SKM-1 treated with dmso at 0.1 percent for 144 hours (cell line): ENCODE data around the gene AARS2.

Experiments used
- DNase-seq: peaks from one replicate; lab custom pipeline; 2025; ENCODE audit not compliant: unreplicated experiment; lab: John Stamatoyannopoulos, UW

AARS2 gene

DNA sequence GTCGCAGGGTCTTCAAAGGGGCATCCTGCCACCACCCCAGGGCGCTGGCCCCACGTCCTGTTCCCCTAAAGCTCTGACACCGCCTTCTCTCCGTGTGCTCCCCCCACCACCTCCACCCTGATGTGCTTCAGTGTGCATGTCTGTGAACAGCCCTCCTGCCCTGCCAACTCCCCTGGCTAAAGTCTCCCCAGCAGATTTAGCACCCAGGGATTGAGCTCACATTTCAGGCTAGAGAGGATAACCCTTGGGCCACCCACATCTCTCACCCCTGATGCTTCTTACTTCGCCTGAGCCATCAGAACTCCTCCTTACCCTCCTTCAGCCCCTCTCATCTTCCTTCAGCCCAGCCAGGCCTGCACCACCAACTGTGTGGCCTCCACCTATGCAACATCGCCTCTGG lies 35.4 kb downstream of the AARS2 start:
- no peak for DNase-seq

DNA sequence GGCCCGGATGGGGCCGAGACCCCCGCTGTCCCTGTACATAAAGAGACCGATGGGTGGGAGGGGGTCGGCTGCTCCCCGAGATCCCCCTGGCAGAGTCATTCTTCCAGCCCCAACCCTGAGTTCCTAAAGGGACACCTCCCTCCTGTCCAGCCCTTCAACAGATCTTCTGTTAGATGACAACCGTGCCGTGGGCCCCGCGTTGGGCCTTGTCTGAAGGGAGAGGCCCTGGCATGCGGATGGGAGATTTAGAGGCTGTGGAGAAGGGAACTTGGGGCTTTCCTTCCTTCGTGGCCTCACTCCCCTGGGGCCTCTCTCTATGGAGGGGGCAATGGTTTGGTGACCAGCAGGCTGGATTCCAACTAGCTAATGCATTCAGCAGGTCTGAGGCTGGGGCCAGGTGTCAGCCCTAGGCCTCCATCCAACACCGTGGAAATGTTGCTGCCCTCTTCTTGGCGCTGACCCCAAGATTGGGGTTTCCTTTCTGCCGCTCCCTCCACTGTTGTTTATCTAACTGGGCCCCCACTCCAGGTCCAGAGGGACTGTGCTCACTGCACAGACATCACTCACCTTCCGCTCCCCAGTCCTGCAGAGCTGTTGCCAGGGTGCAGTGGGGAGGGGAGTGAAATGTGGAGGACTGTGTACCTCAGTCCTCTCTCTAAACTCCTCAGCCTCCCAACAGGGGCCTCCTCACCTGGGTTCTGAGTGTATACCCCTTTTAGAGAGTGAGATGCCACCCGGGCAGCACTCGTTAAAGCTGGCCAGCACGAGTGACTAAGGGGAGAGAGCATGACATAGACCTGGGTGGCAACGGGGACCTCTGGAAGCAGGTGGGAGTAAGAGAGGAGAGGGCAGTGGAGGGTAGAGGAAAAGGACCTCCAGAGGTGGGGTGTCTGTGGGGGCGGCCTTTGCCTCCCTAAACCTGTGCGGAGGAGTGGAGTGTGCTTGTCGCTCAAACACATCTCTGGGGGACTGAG lies 36.2 kb downstream of the AARS2 start:
- DNase-seq, result no peak

GRCh38 chr6:44275749-44276648 lies 37.1 kb downstream of the AARS2 start:
- DNase-seq, result no peak

DNA sequence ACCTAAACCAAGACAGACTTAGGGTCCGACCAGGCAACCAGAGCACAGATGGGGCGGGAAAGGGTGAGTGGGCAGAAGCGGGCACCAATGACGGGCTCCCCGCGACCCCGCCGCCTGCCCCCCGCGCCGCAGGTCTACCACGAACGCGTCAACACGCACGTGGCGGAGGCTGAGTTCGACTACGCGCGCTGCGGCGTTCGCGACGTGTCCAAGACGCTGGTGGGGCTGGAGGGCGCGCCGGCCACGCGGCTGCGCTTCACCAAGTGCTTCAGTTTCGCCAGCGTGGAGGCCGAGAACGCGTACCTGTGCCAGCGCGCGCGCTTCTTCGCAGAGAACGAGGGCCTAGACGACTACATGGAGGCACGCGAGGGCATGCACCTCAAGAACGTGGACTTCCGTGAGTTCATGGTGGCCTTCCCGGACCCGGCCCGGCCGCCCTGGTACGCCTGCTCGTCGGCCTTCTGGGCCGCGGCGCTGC lies 37.8 kb downstream of the AARS2 start:
- DNase-seq, result no peak

DNA sequence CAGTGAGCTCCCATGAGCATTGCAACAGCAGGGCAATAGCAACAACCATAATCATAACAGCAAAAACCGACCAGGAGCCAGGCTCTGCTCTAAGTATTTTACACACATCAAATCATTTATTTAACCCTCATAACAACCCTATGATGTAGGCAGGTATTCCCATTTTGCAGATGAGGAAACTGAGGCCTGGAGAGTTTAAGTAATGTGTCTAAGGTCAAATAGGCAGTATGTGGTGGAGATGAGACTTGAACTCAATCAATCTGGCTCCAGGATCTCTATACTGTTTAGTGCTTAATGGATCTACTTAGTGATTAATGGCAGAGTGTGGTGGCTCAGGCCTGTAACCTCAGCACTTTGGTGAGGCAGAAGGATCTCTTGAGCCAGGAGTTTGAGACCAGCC lies 39.5 kb downstream of the AARS2 start:
- no peak for DNase-seq

DNA sequence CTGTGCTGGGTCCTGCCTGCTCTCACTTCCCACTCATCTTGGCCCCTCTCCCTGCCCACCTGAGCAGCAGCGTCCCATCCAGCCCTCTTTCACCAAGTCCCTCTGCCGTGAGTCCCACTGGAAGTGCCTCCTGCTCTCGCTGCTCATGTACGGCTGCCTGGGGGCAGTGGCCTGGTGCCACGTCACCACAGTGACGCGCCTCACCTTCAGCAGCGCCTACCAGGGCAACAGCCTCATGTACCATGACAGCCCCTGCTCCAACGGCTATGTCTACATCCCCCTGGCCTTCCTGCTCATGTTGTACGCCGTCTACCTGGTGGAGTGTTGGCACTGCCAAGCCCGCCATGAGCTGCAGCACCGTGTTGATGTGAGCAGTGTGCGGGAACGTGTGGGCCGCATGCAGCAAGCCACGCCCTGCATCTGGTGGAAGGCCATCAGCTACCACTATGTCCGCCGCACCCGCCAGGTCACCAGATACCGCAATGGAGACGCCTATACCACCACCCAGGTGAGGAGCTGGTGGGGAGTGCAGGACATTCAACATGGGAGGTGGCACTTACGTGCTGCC lies 40.1 kb downstream of the AARS2 start:
- no peak for DNase-seq

GRCh38 chr6:44272529-44272928 lies 40.6 kb downstream of the AARS2 start:
- DNase-seq, result no peak

DNA sequence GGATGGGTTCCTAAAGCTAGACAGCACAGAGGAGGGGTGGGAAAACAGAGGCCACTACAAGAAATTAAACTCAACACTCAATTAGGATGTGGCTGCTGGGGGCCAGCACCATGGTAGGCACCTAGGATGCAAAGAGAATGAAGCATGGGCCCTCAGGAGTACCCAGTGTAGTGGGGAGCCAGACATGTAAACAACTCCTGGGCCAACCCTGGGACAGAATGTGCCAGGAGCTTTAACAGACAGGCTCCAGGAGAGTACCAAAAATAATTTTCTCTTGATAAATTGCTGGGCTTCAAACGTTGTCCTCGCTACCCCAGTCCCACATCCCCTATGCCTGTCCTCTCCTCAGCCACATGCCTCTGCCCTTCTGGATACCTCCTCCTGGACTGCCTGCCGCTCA lies 41.2 kb downstream of the AARS2 start:
- DNase-seq, result no peak

DNA sequence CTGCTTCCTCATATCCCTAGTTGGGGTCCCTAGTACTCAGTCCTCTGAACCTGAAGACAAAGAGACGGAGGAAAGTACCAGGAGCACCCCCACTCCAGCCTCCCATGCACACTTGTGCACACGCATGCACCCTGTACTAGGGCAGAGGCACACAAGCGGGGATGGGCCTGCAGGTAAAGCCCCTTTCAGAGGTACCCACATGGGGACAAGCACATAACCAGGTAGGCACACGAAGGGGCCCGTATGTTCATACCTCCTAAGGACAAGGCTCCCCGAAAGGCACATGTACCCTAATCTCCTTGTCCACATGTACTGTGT lies 41.8 kb downstream of the AARS2 start:
- DNase-seq, result no peak

DNA sequence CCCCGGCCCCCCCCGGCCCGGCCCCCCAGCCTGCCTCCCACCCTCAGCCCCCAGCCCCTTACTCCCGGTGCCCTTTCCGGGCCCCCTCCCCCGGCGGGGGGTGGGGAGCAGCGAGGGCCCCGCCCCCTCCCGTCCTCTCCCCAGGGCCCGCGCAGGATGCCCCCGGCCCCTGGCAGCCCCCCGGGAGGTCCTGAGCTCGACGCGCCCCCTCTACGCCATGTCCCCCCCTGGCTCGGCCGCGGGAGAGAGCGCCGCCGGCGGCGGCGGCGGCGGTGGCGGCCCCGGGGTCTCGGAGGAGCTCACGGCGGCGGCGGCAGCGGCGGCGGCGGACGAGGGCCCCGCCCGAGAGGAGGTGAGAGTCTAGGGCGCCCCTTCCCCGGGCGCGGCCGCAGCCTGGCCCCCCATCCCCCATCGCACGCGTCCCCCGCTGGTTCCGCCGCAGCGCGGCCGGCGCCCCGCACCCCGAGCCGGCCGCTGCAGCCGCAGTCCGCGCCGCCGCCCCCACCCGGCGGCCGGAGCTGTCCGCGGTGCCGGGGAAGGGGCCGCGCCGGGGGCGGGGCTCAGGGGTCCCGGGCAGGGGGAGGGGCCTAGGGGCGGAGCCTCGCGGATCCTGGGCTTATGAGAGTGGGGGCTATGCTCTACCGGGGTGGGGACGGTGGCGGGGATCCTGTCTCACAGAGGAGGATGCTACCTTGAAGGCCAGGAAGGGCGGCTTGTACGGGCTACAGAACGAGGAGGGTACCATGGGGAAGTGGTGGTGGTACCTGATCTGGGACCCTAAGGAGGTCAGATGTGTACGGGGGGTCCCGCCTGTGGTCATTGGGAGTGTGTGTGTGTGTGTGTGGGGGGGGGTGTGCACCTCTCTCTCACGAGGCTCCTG lies 42.4 kb downstream of the AARS2 start:
- no peak for DNase-seq

- no peak for DNase-seq
Measured at GRCh38 chr6:44269921-44270525, 43.1 kb downstream of the AARS2 start, which contains the start of gene TMEM151B. TSS of gene TMEM151B (plus strand) at chr6:44270450. CDS start at chr6:44270743, 293 bp downstream.

DNA sequence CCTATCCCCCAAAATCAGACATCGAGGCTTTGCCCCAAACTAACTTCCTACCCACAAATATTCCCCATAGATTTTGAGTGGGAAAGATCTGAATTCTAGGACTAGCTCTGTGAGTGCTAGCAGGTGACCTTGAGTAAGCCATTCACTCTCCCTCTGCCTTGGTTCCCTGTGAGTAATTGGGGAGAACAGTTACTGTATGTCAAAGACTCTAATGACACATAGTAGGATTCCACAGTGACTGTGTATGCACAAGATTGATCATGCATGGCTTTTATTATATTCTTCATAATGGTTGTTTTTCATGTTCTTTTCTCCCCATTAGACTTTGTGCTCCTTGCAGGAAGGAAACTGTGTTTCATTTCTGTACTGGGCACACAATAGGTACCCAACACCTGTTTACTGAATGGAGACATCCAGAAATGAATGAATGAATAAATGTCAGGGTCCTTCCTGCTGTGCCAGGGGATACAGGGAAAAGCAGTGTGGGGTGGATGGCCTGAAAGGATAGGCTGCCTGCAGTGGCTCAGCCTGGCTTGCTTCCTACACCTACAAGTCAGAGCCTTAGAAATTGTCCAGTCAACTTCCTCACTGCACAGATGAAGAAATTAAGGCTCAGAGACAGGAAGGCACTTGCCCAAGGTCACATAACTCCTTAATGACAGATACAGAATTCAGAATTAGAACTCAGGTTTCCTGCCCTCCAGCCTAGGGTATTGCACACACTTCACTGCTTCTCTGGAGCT lies 43.8 kb downstream of the AARS2 start:
- peak; percentile 38 for DNase-seq

DNA sequence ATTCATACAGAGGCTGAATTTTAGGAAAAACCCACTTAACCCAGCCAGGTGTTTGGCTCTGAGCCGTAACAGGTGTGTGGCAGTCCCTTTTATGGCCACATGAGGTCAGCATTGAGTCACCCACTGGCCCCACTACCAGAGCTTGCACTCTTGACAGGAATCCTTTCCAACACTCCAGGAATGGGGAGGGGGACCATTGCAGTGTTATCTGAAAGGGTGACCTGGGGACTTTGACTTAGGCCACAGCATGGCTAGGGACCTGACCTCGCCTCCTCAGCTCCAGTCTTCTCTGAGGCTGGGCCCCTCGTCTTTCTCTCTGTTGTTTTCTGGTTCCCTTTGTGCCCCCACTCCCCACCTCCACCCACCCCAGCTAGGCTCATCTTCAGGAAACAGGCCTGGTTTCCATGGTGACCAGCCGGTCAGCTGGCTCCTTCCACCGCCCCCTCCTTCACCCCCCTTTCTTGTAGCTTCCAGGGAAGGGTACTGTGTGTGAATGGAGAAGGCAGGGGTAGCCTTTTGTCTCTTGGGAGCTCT lies 45.0 kb downstream of the AARS2 start:
- DNase-seq, result no peak

DNA sequence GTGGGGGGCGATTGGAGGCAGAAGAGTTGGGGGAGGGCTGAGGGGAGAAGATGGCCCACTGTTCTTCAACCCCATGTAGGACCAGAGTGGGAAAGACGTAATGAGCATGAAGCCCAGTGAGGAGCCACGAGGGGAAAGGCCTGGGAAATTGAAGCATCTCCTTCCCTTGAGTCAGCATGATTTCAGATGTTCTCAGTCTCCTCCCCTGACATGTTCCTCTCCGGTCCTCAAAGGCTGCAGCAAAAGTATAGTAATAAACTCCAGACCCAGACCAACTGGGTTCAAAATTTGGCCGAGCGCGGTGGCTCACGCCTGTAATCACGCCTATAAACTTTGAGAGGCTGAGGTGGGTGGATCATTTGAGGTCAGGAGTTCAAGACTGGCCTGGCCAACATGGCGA lies 45.9 kb downstream of the AARS2 start:
- DNase-seq, result no peak

DNA sequence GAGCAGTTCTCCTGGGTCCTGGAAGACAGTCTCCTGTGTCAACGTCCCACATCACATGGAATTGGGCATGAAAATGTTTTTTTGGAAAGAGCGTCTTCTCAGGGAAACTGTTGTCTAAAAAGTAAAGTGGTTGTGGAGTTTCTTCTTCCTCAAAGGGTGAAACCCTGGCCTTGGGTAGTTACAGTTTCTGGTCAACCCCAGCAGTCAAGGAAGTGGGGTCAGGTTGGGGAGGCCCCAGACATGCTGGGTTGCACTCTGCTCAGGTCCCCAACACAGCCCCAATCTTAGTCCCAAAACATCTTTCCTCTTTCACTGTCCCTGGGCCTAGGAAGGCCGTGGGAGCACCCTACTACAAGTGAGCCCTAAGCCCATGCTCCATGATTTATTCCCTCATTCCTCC lies 46.8 kb downstream of the AARS2 start:
- DNase-seq, result no peak

GRCh38 chr6:44265722-44266233 lies 47.4 kb downstream of the AARS2 start:
- DNase-seq, result no peak

- peak; percentile 54 for DNase-seq
Measured at GRCh38 chr6:44265007-44265721, 48.0 kb downstream of the AARS2 start, which contains the start of gene NFKBIE. TSS of gene NFKBIE (minus strand) at chr6:44265551. CDS start at chr6:44265346, 205 bp downstream.
